Measurements from ENCODE around the gene ERFL. TPM values are rescaled to one million over a fixed set of nuclear protein-coding genes. Genes with fewer than 3 reads are reported as not detected.

Gene ERFL
- total RNA-seq, 1 experiment from 2014 or later, result 0.65 TPM

DNA sequence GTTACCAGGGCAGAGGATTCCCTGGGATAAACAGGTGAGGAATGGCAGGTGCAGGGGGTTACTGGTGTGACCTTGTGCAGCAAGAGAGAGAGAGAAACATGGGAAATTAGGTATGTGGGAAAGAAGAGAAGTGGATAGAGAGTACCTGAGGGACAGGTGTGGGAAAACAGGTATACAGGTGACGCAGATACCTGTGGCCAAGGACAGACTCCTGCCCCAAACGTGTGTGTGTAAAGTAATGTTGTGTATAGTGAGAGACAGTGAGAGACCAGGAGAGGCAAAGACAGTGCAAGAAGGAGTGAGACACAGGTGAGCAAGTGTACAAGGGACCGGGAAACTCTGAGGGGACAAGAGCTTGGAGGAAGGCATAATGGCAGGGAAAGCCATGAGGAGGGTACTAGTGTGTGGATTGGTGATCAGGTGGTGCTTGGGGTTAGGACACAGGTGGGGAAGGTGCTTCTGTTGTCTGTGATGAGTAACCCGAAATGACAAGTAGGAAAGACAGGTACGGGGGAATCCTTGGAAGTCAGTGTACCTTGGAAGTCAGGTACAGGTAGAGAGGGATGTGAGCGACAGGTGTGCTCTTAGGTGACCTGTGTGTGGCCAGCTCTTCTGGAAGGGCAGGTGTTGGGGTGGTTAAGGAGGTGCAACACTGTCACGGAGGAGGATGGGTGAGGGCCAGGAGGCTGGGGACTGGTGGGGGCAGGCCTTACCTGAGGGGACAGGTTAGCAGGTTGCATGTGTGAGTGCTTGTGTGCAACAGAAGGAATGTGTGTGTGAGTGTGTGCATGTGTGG lies 2.8 kb downstream of the ERFL start:
- Histone ChIP-seq H3K4me2 (no peak overlapping the region), H3K4me3 (no peak overlapping the region), H3K27ac (no peak overlapping the region), H3K27me3 (ENCODE audit: insufficient read depth, low read depth) (peaks cover 79% of the 10 kb centered on the region), H4K20me1 (ENCODE audit: insufficient read depth) (no peaks in the 10 kb centered on the region), H3F3A (ENCODE audit: insufficient read depth, low read depth) (peaks cover 13% of the 10 kb centered on the region; the same call in 1 of the 2 replicates), H3K4me1 (replicated peaks; ENCODE audit: insufficient read depth) (peaks cover 9% of the 10 kb centered on the region; the same call in 1 of the 2 replicates), H3K79me2 (ENCODE audit: low read depth) (no peaks in the 10 kb centered on the region), H3K36me3 (ENCODE audit: low read depth) (no peaks in the 10 kb centered on the region), H3K9me2 (ENCODE audit: insufficient read depth) (no peaks in the 10 kb centered on the region), H2AFZ (no peak overlapping the region), H3K9me3 (ENCODE audit: insufficient read depth, low read depth) (no peaks in the 10 kb centered on the region)
- POLR2A ChIA-PET (ENCODE audit: unreplicated experiment), result no interaction called here
- TF ChIP-seq EZH2 (IDR thresholded peaks at IDR 0.05; ENCODE audit: low read depth), result no peak
- TF ChIP-seq, protein P1, sequence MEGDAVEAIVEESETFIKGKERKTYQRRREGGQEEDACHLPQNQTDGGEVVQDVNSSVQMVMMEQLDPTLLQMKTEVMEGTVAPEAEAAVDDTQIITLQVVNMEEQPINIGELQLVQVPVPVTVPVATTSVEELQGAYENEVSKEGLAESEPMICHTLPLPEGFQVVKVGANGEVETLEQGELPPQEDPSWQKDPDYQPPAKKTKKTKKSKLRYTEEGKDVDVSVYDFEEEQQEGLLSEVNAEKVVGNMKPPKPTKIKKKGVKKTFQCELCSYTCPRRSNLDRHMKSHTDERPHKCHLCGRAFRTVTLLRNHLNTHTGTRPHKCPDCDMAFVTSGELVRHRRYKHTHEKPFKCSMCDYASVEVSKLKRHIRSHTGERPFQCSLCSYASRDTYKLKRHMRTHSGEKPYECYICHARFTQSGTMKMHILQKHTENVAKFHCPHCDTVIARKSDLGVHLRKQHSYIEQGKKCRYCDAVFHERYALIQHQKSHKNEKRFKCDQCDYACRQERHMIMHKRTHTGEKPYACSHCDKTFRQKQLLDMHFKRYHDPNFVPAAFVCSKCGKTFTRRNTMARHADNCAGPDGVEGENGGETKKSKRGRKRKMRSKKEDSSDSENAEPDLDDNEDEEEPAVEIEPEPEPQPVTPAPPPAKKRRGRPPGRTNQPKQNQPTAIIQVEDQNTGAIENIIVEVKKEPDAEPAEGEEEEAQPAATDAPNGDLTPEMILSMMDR (conservative IDR thresholded peaks at IDR 0.05), result no peak
- intact Hi-C loops (cut with micrococcal nuclease; ENCODE audit: unreplicated experiment), result no loop called here
- DNase-seq, result no peak
- BruUV-seq (replicated peaks), result no TSS peak
- CTCF ChIA-PET, result no interaction called here

DNA sequence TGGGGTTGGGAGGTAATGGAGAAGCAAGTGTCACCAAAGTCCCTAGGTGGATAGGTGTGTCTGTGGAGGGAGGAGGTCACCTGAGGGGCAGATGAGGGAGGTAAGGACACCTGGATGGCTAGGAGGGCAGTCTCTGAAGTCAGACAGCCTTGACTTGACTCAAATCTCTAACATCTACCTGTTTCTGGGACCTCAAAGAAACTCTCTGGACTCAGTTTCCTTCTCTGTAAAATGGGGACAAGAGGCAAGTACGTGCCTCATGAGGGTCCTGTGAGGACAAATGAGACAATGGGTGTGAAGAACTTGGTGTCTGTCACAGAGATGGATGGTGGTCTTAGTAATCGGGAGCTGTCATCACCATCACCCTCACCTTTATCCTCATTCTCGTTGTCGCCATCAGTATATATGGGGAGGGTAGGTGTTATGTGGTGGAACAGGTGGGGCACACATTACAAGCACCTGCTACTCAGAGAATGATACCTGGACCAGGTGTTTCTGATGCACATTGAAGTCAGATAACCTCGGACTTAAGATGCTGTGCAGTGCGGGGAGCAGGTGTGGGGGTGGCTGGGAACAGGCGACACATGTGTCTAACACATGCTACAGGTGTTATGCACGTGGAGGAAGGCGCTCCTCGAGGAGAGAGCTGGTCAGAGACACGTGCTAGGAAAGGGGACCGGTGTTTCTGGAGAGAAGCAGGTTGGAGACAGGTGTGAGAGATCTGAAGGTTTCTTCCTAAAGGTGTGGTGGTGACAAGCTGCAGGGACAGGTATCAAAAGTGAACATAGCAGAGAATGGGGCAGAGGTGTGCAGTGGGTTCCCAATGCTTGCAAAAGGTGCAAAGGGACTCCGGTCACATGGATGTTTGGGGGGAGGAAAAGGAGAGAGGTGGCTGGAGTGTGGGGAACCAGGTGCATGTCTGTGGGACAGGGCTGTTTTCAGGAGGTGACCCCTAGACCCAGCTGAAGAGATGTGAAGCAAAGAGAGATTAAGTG lies 3.8 kb downstream of the ERFL start:
- Histone ChIP-seq H3K4me3 (no peak overlapping the region), H3K4me1 (replicated peaks; ENCODE audit: insufficient read depth) (peaks cover 9% of the 10 kb centered on the region; the same call in 1 of the 2 replicates), H3F3A (ENCODE audit: insufficient read depth, low read depth) (peaks cover 22% of the 10 kb centered on the region; the same call in 1 of the 2 replicates), H3K9me3 (ENCODE audit: insufficient read depth, low read depth) (no peaks in the 10 kb centered on the region), H3K27ac (no peak overlapping the region), H3K27me3 (ENCODE audit: insufficient read depth, low read depth) (peaks cover 72% of the 10 kb centered on the region), H2AFZ (no peak overlapping the region), H3K79me2 (ENCODE audit: low read depth) (no peaks in the 10 kb centered on the region), H3K9me2 (ENCODE audit: insufficient read depth) (no peaks in the 10 kb centered on the region), H3K4me2 (no peak overlapping the region), H4K20me1 (ENCODE audit: insufficient read depth) (no peaks in the 10 kb centered on the region), H3K36me3 (ENCODE audit: low read depth) (no peaks in the 10 kb centered on the region)
- CTCF ChIA-PET, result no interaction called here
- TF ChIP-seq, protein P1 (conservative IDR thresholded peaks at IDR 0.05), result no peak
- no peak for TF ChIP-seq EZH2 (IDR thresholded peaks at IDR 0.05; ENCODE audit: low read depth)
- POLR2A ChIA-PET (ENCODE audit: unreplicated experiment), result no interaction called here
- no TSS peak for BruUV-seq (replicated peaks)
- intact Hi-C loops (cut with micrococcal nuclease; ENCODE audit: unreplicated experiment), result no loop called here
- DNase-seq, result no peak

DNA sequence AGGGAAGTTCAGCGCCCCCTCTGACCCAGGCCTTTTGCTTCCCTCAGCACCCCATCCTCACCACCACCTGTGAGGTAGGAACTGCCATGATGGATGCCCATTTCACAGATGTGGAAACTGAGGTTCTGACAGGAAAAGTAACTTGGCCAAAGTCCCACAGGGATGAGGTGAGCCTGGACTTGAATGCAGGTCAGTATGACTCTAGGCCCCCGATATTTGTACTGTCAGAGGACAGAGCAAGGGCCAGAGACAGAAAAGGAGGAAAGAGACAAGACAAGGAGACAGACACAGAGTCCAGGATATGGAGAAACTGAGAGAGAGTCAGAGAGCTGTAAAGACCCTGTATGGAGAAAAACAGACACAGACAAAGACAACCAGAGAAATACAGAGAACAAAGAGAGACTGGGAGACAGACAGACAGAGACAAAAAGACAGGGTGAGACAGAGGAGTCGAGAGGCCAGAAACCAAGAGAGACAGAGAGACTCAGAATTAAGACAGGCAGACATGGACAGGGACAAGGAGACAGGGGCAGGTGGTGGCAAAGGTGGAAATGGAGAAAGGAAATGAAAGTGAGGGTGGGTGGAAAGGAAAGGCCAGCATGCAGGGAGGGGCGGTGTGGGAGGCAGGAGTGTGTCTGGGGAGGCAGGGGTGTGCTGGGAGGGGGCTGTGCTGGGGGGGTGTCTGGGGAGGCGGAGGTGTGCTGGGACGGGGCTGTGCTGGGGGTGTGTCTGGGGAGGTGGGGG lies 5.0 kb downstream of the ERFL start:
- Histone ChIP-seq H2AFZ (no peak overlapping the region), H3K9me2 (ENCODE audit: insufficient read depth) (no peaks in the 10 kb centered on the region), H3K9me3 (ENCODE audit: insufficient read depth, low read depth) (no peaks in the 10 kb centered on the region), H3K4me3 (no peak overlapping the region), H3K4me2 (no peak overlapping the region), H3K27ac (no peak overlapping the region), H3K79me2 (ENCODE audit: low read depth) (no peaks in the 10 kb centered on the region), H3F3A (ENCODE audit: insufficient read depth, low read depth) (peaks cover 31% of the 10 kb centered on the region; the same call in 1 of the 2 replicates), H3K27me3 (ENCODE audit: insufficient read depth, low read depth) (peaks cover 63% of the 10 kb centered on the region), H4K20me1 (ENCODE audit: insufficient read depth) (no peaks in the 10 kb centered on the region), H3K4me1 (replicated peaks; ENCODE audit: insufficient read depth) (no peaks in the 10 kb centered on the region), H3K36me3 (ENCODE audit: low read depth) (no peaks in the 10 kb centered on the region)
- no TSS peak for BruUV-seq (replicated peaks)
- POLR2A ChIA-PET (ENCODE audit: unreplicated experiment), result no interaction called here
- CTCF ChIA-PET, result no interaction called here
- DNase-seq, result no peak
- intact Hi-C loops (cut with micrococcal nuclease; ENCODE audit: unreplicated experiment), result no loop called here
- TF ChIP-seq, protein P1 (conservative IDR thresholded peaks at IDR 0.05), result no peak
- no peak for TF ChIP-seq EZH2 (IDR thresholded peaks at IDR 0.05; ENCODE audit: low read depth)
